K562 (cell line): ENCODE measurements around the gene ZBP1. TPM values are rescaled to one million over a fixed set of nuclear protein-coding genes. Genes with fewer than 3 reads are reported as not detected.

Experiments used
- ATAC-seq: fragments of 200-7000 bp; cut with Tn5 transposase; 3 replicates; pipeline ENCODE4 v1.9.1; 2020; ENCODE audit warnings: moderate library complexity
- BruUV-seq: library from RNA; stranded (reverse); fragments of 400-500 nt; replicated peaks from 2 replicates; lab custom pipeline; 2021; lab: Mats Ljungman, UMichigan
- CTCF ChIA-PET: fragments of 300-600 bp; formaldehyde crosslinking; extraction: SDS; loops from one replicate; lab custom pipeline; 2021; ENCODE audit warnings: low intra/inter-chr PET ratio; lab: Yijun Ruan, JAX
- POLR2A ChIA-PET: fragments of 300-600, 350-650 bp; sonication (Branson Sonifier 250); formaldehyde crosslinking; extraction: SDS; loops from one replicate; lab custom pipeline; 2021; ENCODE audit warnings: antibody characterized with exemption, inconsistent platforms; lab: Yijun Ruan, JAX
- DNase-seq, 4 experiments: peaks; one replicate each; pipeline versions ENCODE4 v3.0.0 to v3.0.0-alpha.2; 2011 to 2018; ENCODE audit warnings: low spot score in 3 of 4, mixed read lengths in 3 of 4; ENCODE audit errors: extremely low read depth in 1 of 4
- FAIRE-seq: peaks from 2 replicates; lab custom pipeline; 2011; peaks lifted over from hg19 to GRCh38; lab: Jason Lieb, UNC
- H2AFZ ChIP-seq: 2 replicates; pipeline ENCODE4 v1.6.0; 2011; ENCODE audit warnings: low read depth, low read length, control low read depth, inconsistent platforms
- H3K27ac ChIP-seq: fragments of 200-600 bp; 3 replicates; pipeline ENCODE4 v1.8.0; 2011; ENCODE audit warnings: low read depth, mild to moderate bottlenecking, control low read depth, inconsistent platforms, low read length, moderate library complexity, mixed read lengths; ENCODE audit errors: extremely low read depth
- H3K27me3 ChIP-seq, 2 experiments: fragments of 300-600 bp in 1 of 2; 2 replicates in 1 of 2; 3 replicates in 1 of 2; pipeline versions ENCODE4 v1.6.0 to v1.8.0; 2011; ENCODE audit warnings: inconsistent platforms in 2 of 2, low read length in 2 of 2, mild to moderate bottlenecking in 1 of 2, mixed read lengths in 1 of 2, moderate library complexity in 1 of 2; ENCODE audit not compliant: control insufficient read depth in 2 of 2, insufficient read depth in 2 of 2
- H3K36me3 ChIP-seq: fragments of 300-600 bp; 3 replicates; pipeline ENCODE4 v1.8.0; 2011; ENCODE audit warnings: mild to moderate bottlenecking, low read length, inconsistent platforms; ENCODE audit not compliant: control insufficient read depth, insufficient read depth
- H3K4me1 ChIP-seq, 2 experiments: fragments of 200-600 bp in 1 of 2; replicated peaks in 1 of 2; 2 replicates in 1 of 2; 3 replicates in 1 of 2; pipeline versions ENCODE4 v1.5.1 to v1.8.0; 2011; ENCODE audit warnings: inconsistent platforms in 2 of 2, low read length in 2 of 2, mild to moderate bottlenecking in 1 of 2, mixed read lengths in 1 of 2, moderate library complexity in 1 of 2; ENCODE audit not compliant: control insufficient read depth in 2 of 2, insufficient read depth in 2 of 2
- H3K4me2 ChIP-seq: 2 replicates; pipeline ENCODE4 v1.6.1; 2011; ENCODE audit warnings: low read length, control low read depth, inconsistent platforms, mixed read lengths; ENCODE audit not compliant: insufficient read depth
- H3K4me3 ChIP-seq: fragments of 200-600 bp; sonication (generic), shearing (Covaris generic); 2 replicates; pipeline ENCODE4 v1.5.1; 2016; ENCODE audit warnings: control low read depth, inconsistent platforms
- H3K79me2 ChIP-seq: fragments of 200-600 bp; 3 replicates; pipeline ENCODE4 v1.8.0; 2011; ENCODE audit warnings: low read length, inconsistent platforms; ENCODE audit not compliant: control insufficient read depth, insufficient read depth
- H3K9ac ChIP-seq, 2 experiments: 2 replicates each; pipeline versions ENCODE4 v1.6.0 to v1.6.1; 2011; ENCODE audit warnings: low read depth in 2 of 2, low read length in 2 of 2, control low read depth in 1 of 2, inconsistent platforms in 1 of 2, mild to moderate bottlenecking in 1 of 2, mixed read lengths in 1 of 2; ENCODE audit not compliant: insufficient read depth in 1 of 2
- H3K9me1 ChIP-seq: one replicate; pipeline ENCODE4 v1.6.0; 2011; ENCODE audit warnings: inconsistent platforms, mild to moderate bottlenecking, low read length, moderate library complexity; ENCODE audit not compliant: control insufficient read depth, insufficient read depth
- H3K9me3 ChIP-seq: replicated peaks from 2 replicates; pipeline ENCODE4 v1.5.1; 2011; ENCODE audit warnings: low read depth, low read length, inconsistent platforms; ENCODE audit not compliant: control insufficient read depth, insufficient read depth
- H4K20me1 ChIP-seq: replicated peaks from 2 replicates; pipeline ENCODE4 v1.6.1; 2011; ENCODE audit warnings: low read length, inconsistent platforms, mixed read lengths; ENCODE audit not compliant: control insufficient read depth, insufficient read depth
- ADNP ChIP-seq: fragments of 200-800 bp; sonication (Bioruptor generic); IDR thresholded peaks from 2 replicates; pipeline ENCODE4 v1.6.1; 2016; ENCODE audit warnings: missing genetic modification characterization, missing compliant biosample characterization
- ARID2 ChIP-seq: fragments of 450-650 bp; IDR thresholded peaks from 2 replicates; pipeline ENCODE4 v1.6.1; 2017; ENCODE audit warnings: antibody characterized with exemption, mild to moderate bottlenecking
- NCOA6 ChIP-seq: fragments of 450-650 bp; IDR thresholded peaks from 2 replicates; pipeline ENCODE4 v1.6.1; 2017; ENCODE audit warnings: mild to moderate bottlenecking
- NEUROD1 ChIP-seq: fragments of 150-350 bp; IDR thresholded peaks from 2 replicates; pipeline ENCODE4 v1.6.1; 2014; ENCODE audit warnings: borderline replicate concordance, low read length, low read depth; ENCODE audit not compliant: partially characterized antibody
- POLR3A ChIP-seq: IDR thresholded peaks from 2 replicates; pipeline ENCODE4 v1.6.1; 2011; ENCODE audit warnings: borderline replicate concordance, mild to moderate bottlenecking, moderate library complexity; ENCODE audit not compliant: insufficient read length, insufficient read depth; ENCODE audit errors: extremely low read depth
- SUPT5H ChIP-seq: fragments of 450-650 bp; IDR thresholded peaks from 2 replicates; pipeline ENCODE4 v1.6.1; 2016
- TAF9B ChIP-seq: fragments of 450-650 bp; IDR thresholded peaks from 2 replicates; pipeline ENCODE4 v1.6.1; 2018; ENCODE audit warnings: mild to moderate bottlenecking; ENCODE audit not compliant: partially characterized antibody
- U2AF2 ChIP-seq: fragments of 200-400 bp; formaldehyde crosslinking; optimal IDR thresholded peaks from 2 replicates; pipeline ENCODE3; 2017; ENCODE audit warnings: low read depth, mild to moderate bottlenecking, low read length
- ZC3H11A ChIP-seq: IDR thresholded peaks from 2 replicates; pipeline ENCODE4 v1.6.1; 2012; ENCODE audit warnings: low read depth, low read length, improper control_type of control experiment
- ZNF551 ChIP-seq: fragments of 250-450 bp; sonication (Bioruptor Pico); IDR thresholded peaks from 2 replicates; pipeline ENCODE4 v1.5.0; 2021; ENCODE audit warnings: mild to moderate bottlenecking, moderate library complexity
- ZNF76 ChIP-seq: fragments of 250-450 bp; sonication (Bioruptor Pico); IDR thresholded peaks from 2 replicates; pipeline ENCODE4 v1.4.0; 2020; ENCODE audit warnings: mild to moderate bottlenecking, moderate library complexity, borderline replicate concordance
- WGBS: fragments of 100-300 bp; shearing (Covaris generic); methylation state at CpG from one replicate; pipeline ENCODE4 v1.1.6; 2016; ENCODE audit warnings: low coverage, mixed read lengths; ENCODE audit not compliant: insufficient coverage; ENCODE audit errors: missing lambda C conversion rate; 5-methylcytosine and 5-hydroxymethylcytosine counted together
- in situ Hi-C: fragments of 300-500 bp; cut with MboI; formaldehyde crosslinking; loops from 4 replicates; pipeline ENCODE4 v1.15.0; 2018; ENCODE audit warnings: inconsistent platforms, mixed read lengths
- intact Hi-C: fragments of 100-400 bp; cut with micrococcal nuclease; formaldehyde crosslinking; loops from 2 replicates; pipeline ENCODE4 v1.14.2; 2022
- polyA plus RNA-seq, 8 experiments: library from polyadenylated mRNA; depleted of rRNA in 4 of 8; stranded (reverse) in 5 of 8; unstranded in 3 of 8; fragments of >200 nt; fragmentation: Nextera tagmentation in 2 of 8; fragmentation: Illumina TruSeq in 1 of 8; extraction: Ambion mirVana in 2 of 8; extraction: Trizol in 1 of 8; gene quantifications; 2 replicates each; pipeline versions ENCODE4 v1.2.1 to v1.2.3, GENCODE V29; 2011 to 2014; ENCODE audit warnings: inconsistent platforms in 1 of 8, missing spikeins in 1 of 8
- total RNA-seq, 7 experiments: library from RNA; depleted of rRNA in 6 of 7; stranded (reverse); fragments of >200 nt in 6 of 7; fragmentation: Illumina TruSeq in 2 of 7; extraction: Trizol in 2 of 7; gene quantifications; 2 replicates each; pipeline versions ENCODE4 v1.2.1 to v1.2.3, GENCODE V29; 2011 to 2021; ENCODE audit warnings: low replicate concordance in 1 of 7
- TF ChIP-seq, protein P1 (sequence below): sonication (generic); formaldehyde crosslinking; IDR thresholded peaks from 2 replicates; pipeline ENCODE4 v1.8.0; 2022; ENCODE audit warnings: missing genetic modification reagents, mild to moderate bottlenecking, borderline replicate concordance
- TF ChIP-seq, protein P2 (sequence below): fragments of 450-650 bp; IDR thresholded peaks from 2 replicates; pipeline ENCODE4 v1.6.1; 2018; ENCODE audit warnings: mild to moderate bottlenecking, low read depth; ENCODE audit not compliant: partially characterized antibody
- TF ChIP-seq, protein P3 (sequence below): fragments of 450-650 bp; formaldehyde crosslinking; IDR thresholded peaks from 2 replicates; pipeline ENCODE4 v1.4.0; 2020; ENCODE audit warnings: mild to moderate bottlenecking, moderate library complexity
- TF ChIP-seq, protein P4 (sequence below): fragments of 250-450 bp; sonication (Bioruptor Pico); IDR thresholded peaks from 2 replicates; pipeline ENCODE4 v1.4.0; 2020; ENCODE audit warnings: mild to moderate bottlenecking, moderate library complexity

ZBP1 gene
- total and polyA plus RNA-seq, 9 of the 15 experiments (the other 6 are each of a cell fraction or from before 2014, with no cell fraction given): not detected

DNA sequence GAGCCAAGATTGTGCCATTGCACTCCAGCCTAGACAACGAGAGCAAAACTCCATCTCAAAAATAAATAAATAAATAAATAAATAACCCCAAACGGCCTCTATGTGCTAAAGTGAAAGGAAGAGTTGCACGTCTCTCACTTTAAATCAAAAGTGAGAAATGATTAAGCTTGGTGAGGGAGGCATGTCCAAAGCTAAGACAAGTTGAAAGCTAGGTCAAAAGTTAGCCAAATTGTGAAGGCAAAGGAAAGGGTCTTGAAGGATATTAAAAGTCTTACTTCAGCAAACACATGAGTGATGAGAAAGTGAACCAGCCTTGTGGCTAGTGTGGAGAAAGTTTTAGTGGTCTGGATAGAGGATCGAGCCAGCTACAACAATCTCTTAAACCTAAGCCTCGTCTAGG, 14.3 kb downstream of the ZBP1 start:
- intact Hi-C loops: no loop called here
- Histone ChIP-seq H3K4me3 (no peak overlapping the region), H4K20me1 (no peaks in the 10 kb centered on the region; the same call in 1 of the 2 replicates), H2AFZ (no peak overlapping the region), H3K36me3 (no peaks in the 10 kb centered on the region), H3K4me2 (no peak overlapping the region), H3K27me3 (peaks cover 14 to 57% of the 10 kb centered on the region in 2 experiments; a peak in 4 of 5 replicates), H3K9me1 (no peaks in the 10 kb centered on the region), H3K27ac (no peak overlapping the region), H3K9me3 (peaks cover 7% of the 10 kb centered on the region; the same call in 1 of the 2 replicates), H3K9ac (no peak overlapping the region), H3K4me1 (peaks cover 0 to 3% of the 10 kb centered on the region in 2 experiments; a peak in 3 of 5 replicates), H3K79me2 (no peaks in the 10 kb centered on the region)
- ChIA-PET POLR2A (interaction anchor here (0.9 kb wide), 1 partner anchor 10 kb away, joined by 3 read pairs; no protein-coding TSS in a partner anchor), CTCF (no interaction called here)
- no TSS peak for BruUV-seq
- in situ Hi-C loops: loop anchor here (25.0 kb wide), 1 partner anchor 606 kb away; no protein-coding TSS in a partner anchor
- no peak for FAIRE-seq
- ATAC-seq: no peak
- WGBS: 0% methylated on average over 5 of the region's 5 CpGs
- no peak for DNase-seq
- TF ChIP-seq ZNF551 (CRISPR knock-in tag) (no peak), ARID2 (no peak), POLR3A (no peak), NCOA6 (no peak), ZNF76 (CRISPR knock-in tag) (no peak), TAF9B (no peak), NEUROD1 (no peak), U2AF2 (no peak), SUPT5H (no peak), ADNP (tag) (no peak), ZC3H11A (no peak)
- TF ChIP-seq, protein P1, sequence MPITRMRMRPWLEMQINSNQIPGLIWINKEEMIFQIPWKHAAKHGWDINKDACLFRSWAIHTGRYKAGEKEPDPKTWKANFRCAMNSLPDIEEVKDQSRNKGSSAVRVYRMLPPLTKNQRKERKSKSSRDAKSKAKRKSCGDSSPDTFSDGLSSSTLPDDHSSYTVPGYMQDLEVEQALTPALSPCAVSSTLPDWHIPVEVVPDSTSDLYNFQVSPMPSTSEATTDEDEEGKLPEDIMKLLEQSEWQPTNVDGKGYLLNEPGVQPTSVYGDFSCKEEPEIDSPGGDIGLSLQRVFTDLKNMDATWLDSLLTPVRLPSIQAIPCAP: no peak
- TF ChIP-seq, protein P2, sequence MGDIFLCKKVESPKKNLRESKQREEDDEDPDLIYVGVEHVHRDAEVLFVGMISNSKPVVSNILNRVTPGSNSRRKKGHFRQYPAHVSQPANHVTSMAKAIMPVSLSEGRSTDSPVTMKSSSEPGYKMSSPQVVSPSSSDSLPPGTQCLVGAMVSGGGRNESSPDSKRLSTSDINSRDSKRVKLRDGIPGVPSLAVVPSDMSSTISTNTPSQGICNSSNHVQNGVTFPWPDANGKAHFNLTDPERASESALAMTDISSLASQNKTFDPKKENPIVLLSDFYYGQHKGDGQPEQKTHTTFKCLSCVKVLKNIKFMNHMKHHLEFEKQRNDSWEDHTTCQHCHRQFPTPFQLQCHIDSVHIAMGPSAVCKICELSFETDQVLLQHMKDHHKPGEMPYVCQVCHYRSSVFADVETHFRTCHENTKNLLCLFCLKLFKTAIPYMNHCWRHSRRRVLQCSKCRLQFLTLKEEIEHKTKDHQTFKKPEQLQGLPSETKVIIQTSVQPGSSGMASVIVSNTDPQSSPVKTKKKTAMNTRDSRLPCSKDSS: no peak
- TF ChIP-seq, protein P3, sequence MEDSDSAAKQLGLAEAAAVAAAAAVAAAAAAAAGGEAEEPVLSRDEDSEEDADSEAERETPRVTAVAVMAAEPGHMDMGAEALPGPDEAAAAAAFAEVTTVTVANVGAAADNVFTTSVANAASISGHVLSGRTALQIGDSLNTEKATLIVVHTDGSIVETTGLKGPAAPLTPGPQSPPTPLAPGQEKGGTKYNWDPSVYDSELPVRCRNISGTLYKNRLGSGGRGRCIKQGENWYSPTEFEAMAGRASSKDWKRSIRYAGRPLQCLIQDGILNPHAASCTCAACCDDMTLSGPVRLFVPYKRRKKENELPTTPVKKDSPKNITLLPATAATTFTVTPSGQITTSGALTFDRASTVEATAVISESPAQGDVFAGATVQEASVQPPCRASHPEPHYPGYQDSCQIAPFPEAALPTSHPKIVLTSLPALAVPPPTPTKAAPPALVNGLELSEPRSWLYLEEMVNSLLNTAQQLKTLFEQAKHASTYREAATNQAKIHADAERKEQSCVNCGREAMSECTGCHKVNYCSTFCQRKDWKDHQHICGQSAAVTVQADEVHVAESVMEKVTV (CRISPR knock-in tag): no peak
- TF ChIP-seq, protein P4, sequence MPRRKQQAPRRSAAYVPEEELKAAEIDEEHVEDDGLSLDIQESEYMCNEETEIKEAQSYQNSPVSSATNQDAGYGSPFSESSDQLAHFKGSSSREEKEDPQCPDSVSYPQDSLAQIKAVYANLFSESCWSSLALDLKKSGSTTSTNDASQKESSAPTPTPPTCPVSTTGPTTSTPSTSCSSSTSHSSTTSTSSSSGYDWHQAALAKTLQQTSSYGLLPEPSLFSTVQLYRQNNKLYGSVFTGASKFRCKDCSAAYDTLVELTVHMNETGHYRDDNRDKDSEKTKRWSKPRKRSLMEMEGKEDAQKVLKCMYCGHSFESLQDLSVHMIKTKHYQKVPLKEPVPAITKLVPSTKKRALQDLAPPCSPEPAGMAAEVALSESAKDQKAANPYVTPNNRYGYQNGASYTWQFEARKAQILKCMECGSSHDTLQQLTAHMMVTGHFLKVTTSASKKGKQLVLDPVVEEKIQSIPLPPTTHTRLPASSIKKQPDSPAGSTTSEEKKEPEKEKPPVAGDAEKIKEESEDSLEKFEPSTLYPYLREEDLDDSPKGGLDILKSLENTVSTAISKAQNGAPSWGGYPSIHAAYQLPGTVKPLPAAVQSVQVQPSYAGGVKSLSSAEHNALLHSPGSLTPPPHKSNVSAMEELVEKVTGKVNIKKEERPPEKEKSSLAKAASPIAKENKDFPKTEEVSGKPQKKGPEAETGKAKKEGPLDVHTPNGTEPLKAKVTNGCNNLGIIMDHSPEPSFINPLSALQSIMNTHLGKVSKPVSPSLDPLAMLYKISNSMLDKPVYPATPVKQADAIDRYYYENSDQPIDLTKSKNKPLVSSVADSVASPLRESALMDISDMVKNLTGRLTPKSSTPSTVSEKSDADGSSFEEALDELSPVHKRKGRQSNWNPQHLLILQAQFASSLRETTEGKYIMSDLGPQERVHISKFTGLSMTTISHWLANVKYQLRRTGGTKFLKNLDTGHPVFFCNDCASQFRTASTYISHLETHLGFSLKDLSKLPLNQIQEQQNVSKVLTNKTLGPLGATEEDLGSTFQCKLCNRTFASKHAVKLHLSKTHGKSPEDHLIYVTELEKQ: no peak
